Gastroesophageal sphincter (tissue), 4 donors: ENCODE results near the gene PTDSS2. TPM values are rescaled to one million over a fixed set of nuclear protein-coding genes. Genes with fewer than 3 reads are reported as not detected.
A peak's percentile ranks its signal among the peaks of the same experiment; 100 is the strongest.

Experiments
- ATAC-seq: fragments of 150-250 bp; one replicate; pipeline ENCODE4 v1.9.1; 2016; ENCODE audit warnings: mild to moderate bottlenecking, moderate library complexity
- H3K27ac ChIP-seq, 4 donors: fragments of 200-600 bp; sonication (generic) in 3 of 4; 1 replicate in 3 of 4; 2 replicates in 1 of 4; pipeline ENCODE4 v1.5.1; 2016 to 2019
- H3K27me3 ChIP-seq: fragments of 200-600 bp; sonication (generic); one replicate; pipeline ENCODE4 v1.5.1; 2019
- H3K36me3 ChIP-seq, 2 donors: fragments of 200-600 bp; sonication (generic); one replicate each; pipeline ENCODE4 v1.5.1; 2019; ENCODE audit warnings: control low read depth in 1 of 2
- H3K4me1 ChIP-seq, 3 donors: fragments of 200-600 bp; sonication (generic); 1 replicate in 2 of 3; 2 replicates in 1 of 3; pipeline ENCODE4 v1.5.1; 2016 to 2019; ENCODE audit warnings: control low read depth in 2 of 3
- H3K4me3 ChIP-seq, 2 donors: fragments of 200-600 bp; sonication (generic); one replicate each; pipeline ENCODE4 v1.5.1; 2019; ENCODE audit warnings: mild to moderate bottlenecking in 1 of 2, moderate library complexity in 1 of 2
- H3K9me3 ChIP-seq, 3 donors: fragments of 200-600 bp; sonication (generic); one replicate each; pipeline ENCODE4 v1.5.1; 2017 to 2019; ENCODE audit warnings: control low read depth in 2 of 3
- EP300 ChIP-seq: sonication (generic); formaldehyde crosslinking; IDR thresholded peaks from one replicate; pipeline ENCODE4 v1.6.1; 2017; ENCODE audit warnings: antibody characterized with exemption, mild to moderate bottlenecking
- POLR2A ChIP-seq, 2 donors: fragments of 450-650 bp; IDR thresholded peaks; one replicate each; pipeline ENCODE4 v1.6.1; 2017; ENCODE audit warnings: antibody characterized with exemption in 2 of 2, mild to moderate bottlenecking in 2 of 2, moderate library complexity in 1 of 2
- POLR2AphosphoS5 ChIP-seq: sonication (generic); formaldehyde crosslinking; IDR thresholded peaks from one replicate; pipeline ENCODE4 v1.6.1; 2017; ENCODE audit warnings: antibody characterized with exemption
- WGBS, 2 donors: methylation state at CpG; one replicate each; pipeline ENCODE4 v1.1.5; 2018; ENCODE audit warnings: low coverage in 1 of 2; 5-methylcytosine and 5-hydroxymethylcytosine counted together
- small RNA-seq, 4 donors: library from RNA; depleted of rRNA; stranded (forward); fragments of <200 nt; gene quantifications; one replicate each; pipeline ENCODE3, GENCODE V24; 2016
- total RNA-seq, 4 donors: library from RNA; depleted of rRNA; stranded (reverse); fragments of >200 nt; gene quantifications; one replicate each; pipeline ENCODE4 v1.1.0, GENCODE V29; 2016
- TF ChIP-seq, protein P1 (sequence below), 4 experiments: fragments of 200-600 bp in 2 of 4; fragments of 450-650 bp in 2 of 4; sonication (generic) in 1 of 4; IDR thresholded peaks; one replicate each; pipeline ENCODE4 v1.5.1; 2017 to 2019; ENCODE audit warnings: antibody characterized with exemption in 4 of 4, mild to moderate bottlenecking in 2 of 4, moderate library complexity in 2 of 4

Gene PTDSS2
- total RNA-seq, 4 donors from 2014 or later: 23.4 to 55.9 (median 43.1) TPM

GRCh38 chr11:536841-537621, 87.0 kb downstream of the PTDSS2 start, which contains the start of gene LRRC56:
Gene LRRC56, plus strand, starts transcription at chr11:537527. Its CDS starts 3,158 bp downstream, at chr11:540685.
- H3K4me1 ChIP-seq: peaks cover 0 to 51% (median 30%) of the 10 kb centered on the region in 3 donors
- WGBS, 2 donors: no CpG with 5 or more reads among the region's 93 CpGs
- H3K36me3 ChIP-seq: peaks cover 0 to 20% of the 10 kb centered on the region in 2 donors
- no peak for ATAC-seq
- H3K27me3 ChIP-seq: peaks cover 27% of the 10 kb centered on the region
- TF ChIP-seq EP300 (no peak), POLR2A (IDR thresholded peaks at IDR 0.05) (no peak), POLR2AphosphoS5 (no peak)
- TF ChIP-seq, protein P1, sequence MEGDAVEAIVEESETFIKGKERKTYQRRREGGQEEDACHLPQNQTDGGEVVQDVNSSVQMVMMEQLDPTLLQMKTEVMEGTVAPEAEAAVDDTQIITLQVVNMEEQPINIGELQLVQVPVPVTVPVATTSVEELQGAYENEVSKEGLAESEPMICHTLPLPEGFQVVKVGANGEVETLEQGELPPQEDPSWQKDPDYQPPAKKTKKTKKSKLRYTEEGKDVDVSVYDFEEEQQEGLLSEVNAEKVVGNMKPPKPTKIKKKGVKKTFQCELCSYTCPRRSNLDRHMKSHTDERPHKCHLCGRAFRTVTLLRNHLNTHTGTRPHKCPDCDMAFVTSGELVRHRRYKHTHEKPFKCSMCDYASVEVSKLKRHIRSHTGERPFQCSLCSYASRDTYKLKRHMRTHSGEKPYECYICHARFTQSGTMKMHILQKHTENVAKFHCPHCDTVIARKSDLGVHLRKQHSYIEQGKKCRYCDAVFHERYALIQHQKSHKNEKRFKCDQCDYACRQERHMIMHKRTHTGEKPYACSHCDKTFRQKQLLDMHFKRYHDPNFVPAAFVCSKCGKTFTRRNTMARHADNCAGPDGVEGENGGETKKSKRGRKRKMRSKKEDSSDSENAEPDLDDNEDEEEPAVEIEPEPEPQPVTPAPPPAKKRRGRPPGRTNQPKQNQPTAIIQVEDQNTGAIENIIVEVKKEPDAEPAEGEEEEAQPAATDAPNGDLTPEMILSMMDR (IDR thresholded peaks at IDR 0.05): no peak
- peak within 1 kb of the TSS in 3 of 4 donors; percentile 26 to 89 (median 28) for H3K27ac ChIP-seq
- no peaks in the 10 kb centered on the region for H3K9me3 ChIP-seq
- peak within 1 kb of the TSS in 1 of 2 donors; percentile 87 for H3K4me3 ChIP-seq

DNA sequence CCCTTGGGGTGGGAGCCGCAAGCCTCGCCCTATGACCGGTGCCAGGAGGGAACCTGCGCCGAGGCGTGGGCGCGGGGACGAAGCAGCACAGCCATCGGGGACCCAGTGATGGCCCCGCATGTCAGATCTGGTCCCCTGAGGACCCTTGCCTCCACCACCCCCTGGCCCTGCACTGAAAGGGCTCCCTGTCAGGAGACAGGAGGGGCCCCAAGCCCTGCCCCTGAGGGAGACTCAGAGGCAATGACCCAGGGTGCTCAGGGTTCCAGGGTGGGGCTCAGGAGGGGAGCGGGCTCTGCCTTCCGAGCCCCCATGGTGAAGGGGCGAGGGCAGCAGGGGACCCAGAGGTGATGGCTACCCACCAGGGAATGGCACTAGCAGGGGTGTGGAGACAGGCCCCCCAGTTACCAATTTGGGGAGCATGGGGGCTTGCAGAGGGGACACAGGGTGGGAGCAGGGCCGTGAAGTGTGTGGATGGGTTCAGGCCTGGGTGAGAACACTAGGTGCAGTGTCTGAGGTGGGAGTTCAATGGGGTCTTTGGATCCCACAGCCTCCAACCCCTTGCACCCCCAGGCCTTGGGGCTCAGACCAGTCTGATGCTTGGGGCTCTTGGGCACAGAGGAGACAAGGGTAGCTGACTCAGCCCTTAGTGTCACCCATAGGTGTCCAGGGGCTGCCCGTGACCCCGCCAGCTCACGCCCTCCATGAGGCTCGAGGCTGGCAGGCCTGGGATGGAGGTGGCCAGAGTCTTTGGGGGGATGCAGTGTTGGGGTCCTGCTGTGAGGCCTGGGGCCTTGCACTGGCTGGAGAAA, 87.7 kb downstream of the PTDSS2 start:
- WGBS, 2 donors: no CpG with 5 or more reads among the region's 19 CpGs

DNA sequence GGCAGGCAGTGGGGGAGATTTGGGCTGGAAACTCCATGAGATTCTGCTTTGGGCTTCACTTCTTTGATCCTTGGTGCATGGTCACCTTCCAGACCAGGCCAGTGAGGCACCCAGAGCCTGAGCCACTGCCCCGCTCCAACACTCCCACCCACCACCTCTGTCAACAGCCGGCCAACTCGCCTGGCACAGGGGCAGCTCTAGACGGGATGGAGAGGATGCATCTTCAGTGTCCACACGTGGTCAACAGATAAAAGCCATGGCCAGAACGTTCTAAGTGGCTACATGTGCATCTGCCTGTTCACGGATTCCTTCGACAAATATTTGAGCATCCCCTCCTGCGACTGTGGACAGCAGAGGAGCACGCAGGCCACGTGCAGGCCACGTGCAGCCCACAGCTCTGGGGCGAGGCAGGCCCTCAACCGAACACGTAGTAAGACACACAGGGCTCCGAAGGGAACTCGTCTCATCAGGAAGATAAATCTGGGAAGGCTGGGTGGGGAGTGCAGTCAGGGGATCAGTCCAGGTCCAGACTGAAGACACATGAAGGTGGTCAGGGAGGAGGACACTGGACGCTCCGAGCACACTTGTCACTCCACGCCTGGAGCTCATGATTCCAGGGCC, 88.5 kb downstream of the PTDSS2 start:
- Histone ChIP-seq H3K4me1 (peaks cover 0 to 37% (median 30%) of the 10 kb centered on the region in 3 donors), H3K9me3 (no peaks in the 10 kb centered on the region), H3K27me3 (peaks cover 27% of the 10 kb centered on the region), H3K36me3 (peaks cover 0 to 5% of the 10 kb centered on the region in 2 donors), H3K27ac (no peak overlapping the region), H3K4me3 (no peak overlapping the region)
- TF ChIP-seq EP300 (no peak), POLR2A (IDR thresholded peaks at IDR 0.05) (no peak), POLR2AphosphoS5 (no peak)
- TF ChIP-seq, protein P1 (IDR thresholded peaks at IDR 0.05): no peak
- no peak for ATAC-seq
- WGBS, 2 donors: 85 to 92% methylated on average over 5 to 9 of the region's 20 CpGs

More for the DNA sequence above, 87.7 kb downstream of the PTDSS2 start:
- ATAC-seq: no peak
- H3K27me3 ChIP-seq: peaks cover 27% of the 10 kb centered on the region
- TF ChIP-seq, protein P1 (IDR thresholded peaks at IDR 0.05): no peak
- no peak for TF ChIP-seq POLR2A (IDR thresholded peaks at IDR 0.05)
- TF ChIP-seq POLR2AphosphoS5: no peak
- no peak for TF ChIP-seq EP300
- peaks cover 0 to 45% (median 30%) of the 10 kb centered on the region in 3 donors for H3K4me1 ChIP-seq
- H3K27ac ChIP-seq: no peak overlapping the region
- H3K9me3 ChIP-seq: no peaks in the 10 kb centered on the region
- H3K36me3 ChIP-seq: peaks cover 0 to 12% of the 10 kb centered on the region in 2 donors
- H3K4me3 ChIP-seq: peak overlapping the region in 1 of 2 donors; percentile 87

- TF ChIP-seq, protein P1 (IDR thresholded peaks at IDR 0.05): no peak
- TF ChIP-seq POLR2A (IDR thresholded peaks at IDR 0.05) (no peak), POLR2AphosphoS5 (no peak), EP300 (no peak)
- Histone ChIP-seq H3K27me3 (peaks cover 27% of the 10 kb centered on the region), H3K4me3 (no peak overlapping the region), H3K36me3 (no peaks in the 10 kb centered on the region), H3K9me3 (no peaks in the 10 kb centered on the region), H3K4me1 (peaks cover 0 to 25% (median 18%) of the 10 kb centered on the region in 3 donors), H3K27ac (no peak overlapping the region)
- no peak for ATAC-seq
- WGBS, 2 donors: 77% methylated on average over 5 of the region's 8 CpGs; no CpG with 5 or more reads in 1 of the 2 donors
Observed at GRCh38 chr11:539971-540481, 89.9 kb downstream of the PTDSS2 start.

Small RNAs within 50 kb of the gene (small RNA-seq; reads per million reads assigned to genes)
- 0 to 0.13 (median 0) reads per million in 4 donors for gene RN7SL838P

Other genes with a start within 250 kb of the PTDSS2 start
- gene BET1L, start 242.9 kb upstream of the PTDSS2 start, total RNA-seq: 10 to 100 TPM; 25.3 to 39.4 (median 27.6) TPM
- 100 to 1,000 TPM in 3 of 4 donors, 10 to 100 TPM in 1; 78.2 to 169 (median 135) TPM for gene RIC8A, start 242.6 kb upstream of the PTDSS2 start, total RNA-seq
- gene SIRT3, start 213.9 kb upstream of the PTDSS2 start, total RNA-seq: 10 to 100 TPM; 12.7 to 24.1 (median 17.3) TPM
- 100 to 1,000 TPM in 1 of 4 donors, 10 to 100 TPM in 3; 85.8 to 114 (median 93.5) TPM for gene PSMD13, start 213.3 kb upstream of the PTDSS2 start, total RNA-seq
- 1 to 10 TPM in 1 of 4 donors, under 1 TPM in 1, not detected in 2; 0.23 to 1.9 TPM for gene NLRP6, start 171.9 kb upstream of the PTDSS2 start, total RNA-seq
- 10 to 100 TPM in 2 of 4 donors, 1 to 10 TPM in 2; 8.5 to 35.3 (median 15.5) TPM for gene PGGHG, start 161.2 kb upstream of the PTDSS2 start, total RNA-seq
- gene IFITM5, start 150.8 kb upstream of the PTDSS2 start, total RNA-seq: not detected
- gene IFITM2, start 142.5 kb upstream of the PTDSS2 start, total RNA-seq: 100 to 1,000 TPM in 3 of 4 donors, 10 to 100 TPM in 1; 89.3 to 183 (median 126) TPM
- 100 to 1,000 TPM in 3 of 4 donors, 10 to 100 TPM in 1; 29.9 to 138 (median 112) TPM for gene IFITM1, start 136.2 kb upstream of the PTDSS2 start, total RNA-seq
- 100 to 1,000 TPM; 219 to 467 (median 305) TPM for gene IFITM3, start 129.4 kb upstream of the PTDSS2 start, total RNA-seq
- 10 to 100 TPM in 1 of 4 donors, 1 to 10 TPM in 3; 3.2 to 10.6 (median 4.8) TPM for gene B4GALNT4, start 80.8 kb upstream of the PTDSS2 start, total RNA-seq
- 10 to 100 TPM in 1 of 4 donors, 1 to 10 TPM in 2, under 1 TPM in 1; 0.67 to 14.3 (median 2.3) TPM for gene PKP3, start 56.1 kb upstream of the PTDSS2 start, total RNA-seq
- 10 to 100 TPM; 37.4 to 49.5 (median 44.8) TPM for gene SIGIRR, start 35.3 kb upstream of the PTDSS2 start, total RNA-seq
- under 1 TPM in 3 of 4 donors, not detected in 1; 0.22 to 0.94 (median 0.47) TPM for gene ANO9, start 8.3 kb upstream of the PTDSS2 start, total RNA-seq
- 100 to 1,000 TPM; 243 to 354 (median 264) TPM for gene RNH1, start 57.0 kb downstream of the PTDSS2 start, total RNA-seq
- 10 to 100 TPM; 41.1 to 68.0 (median 53.8) TPM for gene HRAS, start 85.3 kb downstream of the PTDSS2 start, total RNA-seq
- under 1 TPM in 3 of 4 donors, not detected in 1; 0.13 to 0.69 (median 0.20) TPM for gene LRRC56, start 87.2 kb downstream of the PTDSS2 start, total RNA-seq
- gene LMNTD2, start 110.5 kb downstream of the PTDSS2 start, total RNA-seq: 1 to 10 TPM in 3 of 4 donors, under 1 TPM in 1; 0.81 to 2.1 (median 1.1) TPM
- gene RASSF7, start 110.7 kb downstream of the PTDSS2 start, total RNA-seq: 10 to 100 TPM in 2 of 4 donors, 1 to 10 TPM in 2; 3.4 to 12.5 (median 8.6) TPM
- gene PHRF1, start 126.2 kb downstream of the PTDSS2 start, total RNA-seq: 10 to 100 TPM; 18.0 to 28.0 (median 25.1) TPM
- 10 to 100 TPM in 3 of 4 donors, 1 to 10 TPM in 1; 5.4 to 25.4 (median 13.9) TPM for gene IRF7, start 165.7 kb downstream of the PTDSS2 start, total RNA-seq
- gene CDHR5, start 174.7 kb downstream of the PTDSS2 start, total RNA-seq: not detected
- gene SCT, start 176.9 kb downstream of the PTDSS2 start, total RNA-seq: not detected
- gene DRD4, start 187.0 kb downstream of the PTDSS2 start, total RNA-seq: under 1 TPM in 1 of 4 donors, not detected in 3; 0.27 TPM
- 10 to 100 TPM; 19.9 to 45.0 (median 35.0) TPM for gene DEAF1, start 244.9 kb downstream of the PTDSS2 start, total RNA-seq
- gene TMEM80, start 245.5 kb downstream of the PTDSS2 start, total RNA-seq: 10 to 100 TPM; 35.6 to 65.8 (median 48.6) TPM